GM12872 (cell line): ENCODE data around the gene UBAP1L.

Experiments
- CTCF ChIP-seq: IDR thresholded peaks from 3 replicates; pipeline ENCODE4 v1.5.1; 2011; ENCODE audit warnings: low read depth, mild to moderate bottlenecking, low read length, moderate library complexity; ENCODE audit not compliant: insufficient read depth

The UBAP1L gene

DNA sequence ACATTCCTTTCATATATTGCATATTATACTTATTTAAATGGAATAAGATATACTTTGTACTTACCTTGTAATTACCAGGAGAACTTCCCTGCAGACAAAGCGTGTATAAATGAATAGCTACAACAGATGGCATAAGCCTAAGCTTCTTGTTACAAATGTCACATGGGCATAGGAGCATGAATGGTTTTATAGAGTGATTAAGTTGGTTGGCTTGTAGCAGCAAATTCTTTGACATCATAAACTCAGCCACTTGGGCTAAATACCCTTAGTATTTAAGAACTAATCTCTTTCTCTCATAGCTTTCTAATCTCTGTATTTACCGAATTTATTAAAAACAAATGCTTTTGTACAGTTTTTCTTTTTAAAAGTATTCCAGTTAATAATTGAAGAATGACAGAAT, at the start of gene UBAP1L:
Gene UBAP1L, minus strand, starts transcription at position 115 of the 400 bp plus-strand sequence. CDS start 8,985 bp downstream, outside the sequence.
- TF ChIP-seq CTCF = no peak

DNA sequence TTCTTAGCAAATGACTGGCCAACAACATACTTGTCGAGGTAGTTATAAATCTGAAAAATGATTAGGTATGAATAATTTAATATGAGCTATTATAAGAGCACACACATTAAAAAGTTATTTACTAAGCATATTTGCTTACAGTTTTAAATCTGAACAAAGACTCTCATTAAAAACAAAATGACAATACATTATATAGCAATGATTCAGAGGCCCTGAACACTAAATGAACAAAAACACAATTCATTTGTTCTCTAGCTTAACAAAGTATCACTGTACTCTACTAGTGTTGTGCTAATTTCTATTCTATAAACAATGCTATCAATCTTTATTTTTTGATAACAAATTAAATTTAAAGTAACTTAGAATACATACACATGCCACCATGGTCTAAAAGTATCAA, 49.1 kb upstream of the UBAP1L start:
- TF ChIP-seq CTCF = no peak

DNA sequence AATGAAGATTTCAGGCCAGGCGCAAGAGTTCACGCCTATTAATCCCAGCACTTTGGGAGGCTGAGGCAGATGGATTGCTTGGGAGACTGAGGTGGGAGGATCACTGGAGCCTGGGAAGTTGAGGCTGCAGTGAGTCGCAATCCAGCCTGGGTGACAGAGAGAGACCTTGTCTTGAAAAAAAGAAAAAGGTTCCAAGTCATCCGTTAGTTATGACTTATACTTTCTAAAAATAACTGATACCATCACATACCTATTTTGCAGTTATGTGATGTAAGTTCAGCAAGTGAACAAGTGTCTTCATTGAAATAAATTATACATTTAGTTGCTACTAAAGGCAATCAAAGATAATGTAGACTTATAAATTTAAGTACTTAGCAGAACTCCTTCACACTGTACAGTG, 48.0 kb upstream of the UBAP1L start:
- no peak for TF ChIP-seq CTCF

- TF ChIP-seq CTCF = no peak
Measured at GRCh38 chr15:65156692-65157091, 41.7 kb upstream of the UBAP1L start.

GRCh38 chr15:65154720-65155119, 39.7 kb upstream of the UBAP1L start:
- TF ChIP-seq CTCF = no peak

GRCh38 chr15:65147902-65148301, 32.9 kb upstream of the UBAP1L start:
- no peak for TF ChIP-seq CTCF

DNA sequence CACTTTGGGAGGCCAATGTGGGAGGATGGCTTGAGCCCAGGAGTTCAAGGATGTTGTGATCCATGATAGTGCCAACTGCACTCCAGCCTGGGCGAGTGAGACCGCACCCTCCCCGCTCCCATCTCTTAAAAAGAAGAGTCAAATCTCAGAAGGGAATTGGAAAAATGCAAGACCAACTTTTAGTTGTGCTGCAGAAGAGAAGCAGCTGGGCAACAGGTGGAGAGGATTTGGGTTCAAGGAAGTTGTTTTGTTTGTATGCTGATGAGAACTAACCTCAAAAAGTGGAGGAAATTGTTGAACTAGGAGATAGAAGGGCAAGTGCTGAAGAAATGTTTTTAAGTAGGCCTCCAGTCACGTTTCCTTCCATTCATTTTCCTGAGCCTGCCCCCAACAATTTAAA, 31.4 kb upstream of the UBAP1L start:
- no peak for TF ChIP-seq CTCF

GRCh38 chr15:65134538-65134937, 19.5 kb upstream of the UBAP1L start:
- TF ChIP-seq CTCF = no peak
